ENCODE data around the gene PHC2.
A peak's percentile ranks its signal among the peaks of the same experiment; 100 is the strongest.

Gene PHC2

DNA sequence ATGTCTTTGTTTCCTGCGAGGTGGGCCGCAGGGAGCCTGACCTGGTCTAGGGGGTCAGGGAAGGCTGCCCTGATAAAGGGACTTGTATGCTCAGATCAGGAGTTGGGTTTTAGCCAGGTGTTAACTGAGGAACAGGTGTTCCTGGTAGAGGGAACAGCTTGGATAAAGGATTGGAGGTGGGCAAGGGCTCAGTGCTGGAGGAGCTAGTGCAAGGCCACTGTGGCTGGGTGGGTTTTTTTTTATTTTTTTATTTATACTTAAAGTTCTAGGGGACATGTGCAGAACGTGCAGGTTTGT lies 141.1 kb downstream of the PHC2 start:
- DNase-seq, result no peak

DNA sequence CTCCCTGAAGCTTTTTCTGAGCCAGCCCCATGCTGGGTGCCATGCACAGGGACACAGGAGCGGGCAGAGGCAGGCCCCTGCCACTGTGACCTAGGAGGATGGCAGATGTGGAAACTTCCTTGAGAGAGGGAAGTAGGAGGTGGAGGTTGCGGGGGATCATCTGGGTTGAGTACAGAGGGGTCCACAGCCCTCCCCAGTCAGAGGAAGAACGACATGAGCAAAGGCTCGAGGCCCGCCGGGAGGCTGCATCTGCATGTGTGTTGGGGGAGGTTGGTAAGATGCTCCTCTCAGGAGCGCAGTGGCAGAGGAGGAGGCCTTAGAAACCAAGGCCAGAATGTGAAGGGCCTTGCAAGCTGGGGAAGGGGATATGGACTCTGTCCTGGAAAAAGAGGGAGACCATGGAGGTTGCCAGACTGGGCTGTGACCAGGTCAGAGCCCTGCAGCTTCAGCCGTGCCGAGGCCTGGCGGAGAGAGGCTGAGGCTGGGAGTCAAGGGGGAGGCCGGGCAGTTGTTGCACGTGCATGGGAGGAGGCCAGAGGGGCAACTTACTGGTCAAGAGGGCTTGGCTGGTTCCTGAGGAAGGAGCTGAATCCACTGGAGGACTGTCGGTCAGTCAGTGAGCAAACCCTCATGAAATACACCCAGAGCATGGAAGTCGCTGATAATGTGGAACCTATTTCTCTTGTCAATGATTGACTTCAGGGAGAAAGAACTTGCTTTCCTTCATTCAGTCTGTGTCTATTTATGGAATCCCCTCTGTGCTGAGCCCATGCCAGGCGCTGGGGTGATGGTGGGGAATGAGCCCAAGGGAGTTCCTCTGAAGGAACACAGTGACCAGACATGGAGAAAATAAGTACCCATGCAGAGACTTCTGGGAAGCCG lies 141.7 kb downstream of the PHC2 start:
- peak in 1 of 4 experiments; percentile 0 for DNase-seq

DNA sequence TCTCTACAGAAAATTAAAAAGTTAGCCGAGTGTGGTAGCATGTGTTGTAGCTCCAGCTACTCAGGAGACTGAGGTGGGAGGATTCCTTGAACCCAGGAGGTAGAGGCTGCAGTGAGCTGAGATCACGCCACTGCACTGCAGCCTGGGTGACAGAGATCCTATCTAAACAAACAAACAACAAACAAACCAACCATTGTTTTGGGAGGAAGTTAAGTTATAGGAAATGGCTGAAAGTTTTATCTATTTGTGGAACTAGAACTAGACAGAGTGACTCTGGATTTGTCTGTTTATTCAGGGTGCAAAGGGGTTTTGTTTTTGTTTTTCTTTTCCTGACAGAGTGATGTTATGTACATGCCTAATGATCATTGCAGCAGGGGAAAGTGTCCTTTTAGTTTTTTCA lies 143.6 kb downstream of the PHC2 start:
- DNase-seq, result no peak

GRCh38 chr1:33286451-33287185 lies 144.3 kb downstream of the PHC2 start:
- no peak for DNase-seq

DNA sequence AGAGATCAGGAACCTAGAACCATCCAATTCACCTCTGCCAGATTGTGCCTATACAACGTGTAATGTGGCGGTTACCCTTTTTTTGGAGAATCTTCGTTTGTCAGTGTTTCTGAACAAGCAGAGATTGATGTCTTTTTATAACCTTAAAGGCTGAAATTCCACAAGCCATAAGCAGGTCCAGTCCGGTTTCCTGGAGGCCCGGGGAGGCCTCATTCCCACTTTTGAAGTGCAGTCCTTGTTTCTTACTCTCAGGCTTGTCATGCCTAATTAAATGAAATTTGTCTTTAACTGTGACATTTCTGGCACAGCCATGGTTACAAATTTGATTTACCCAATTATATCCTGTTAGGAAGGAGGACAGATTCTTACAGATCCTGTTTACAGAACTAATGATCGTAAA lies 146.8 kb downstream of the PHC2 start:
- no peak for DNase-seq

GRCh38 chr1:33282791-33283190 lies 148.1 kb downstream of the PHC2 start:
- peak in 3 of 4 experiments; percentile 32 to 57 (median 48) for DNase-seq

DNA sequence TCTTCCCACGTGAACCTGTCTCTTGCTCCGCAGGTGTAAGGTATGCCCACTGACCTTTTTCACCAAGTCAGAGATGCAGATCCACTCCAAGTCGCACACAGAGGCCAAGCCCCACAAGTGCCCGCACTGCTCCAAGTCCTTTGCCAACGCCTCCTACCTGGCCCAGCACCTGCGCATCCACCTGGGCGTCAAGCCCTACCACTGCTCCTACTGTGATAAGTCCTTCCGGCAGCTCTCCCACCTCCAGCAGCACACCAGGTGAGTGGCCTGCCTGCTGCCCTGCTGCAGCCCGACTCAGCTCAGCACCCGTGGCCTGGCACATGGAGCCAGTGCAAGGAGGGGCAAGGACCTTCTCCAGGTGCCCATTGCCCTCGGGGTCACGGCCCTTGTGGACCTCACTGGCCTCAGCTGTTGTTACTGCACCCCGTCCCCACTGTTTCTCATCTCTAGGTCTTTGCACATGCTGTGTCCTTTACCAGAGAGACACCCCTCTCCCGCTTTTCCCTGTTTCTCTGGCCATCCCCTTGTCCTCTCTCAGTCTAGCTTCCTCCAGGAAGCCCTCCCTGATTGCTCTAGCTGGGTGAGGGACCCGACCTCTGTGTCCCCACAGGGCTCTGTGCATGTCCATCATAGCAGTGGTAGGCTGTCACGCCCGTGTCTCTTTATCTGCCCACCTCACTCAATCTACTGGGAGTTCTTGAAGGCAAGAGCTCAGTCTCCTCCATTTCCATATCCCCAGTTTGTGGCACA lies 149.2 kb downstream of the PHC2 start:
- no peak for DNase-seq

GRCh38 chr1:33280091-33280661 lies 150.7 kb downstream of the PHC2 start:
- DNase-seq, result no peak

DNA sequence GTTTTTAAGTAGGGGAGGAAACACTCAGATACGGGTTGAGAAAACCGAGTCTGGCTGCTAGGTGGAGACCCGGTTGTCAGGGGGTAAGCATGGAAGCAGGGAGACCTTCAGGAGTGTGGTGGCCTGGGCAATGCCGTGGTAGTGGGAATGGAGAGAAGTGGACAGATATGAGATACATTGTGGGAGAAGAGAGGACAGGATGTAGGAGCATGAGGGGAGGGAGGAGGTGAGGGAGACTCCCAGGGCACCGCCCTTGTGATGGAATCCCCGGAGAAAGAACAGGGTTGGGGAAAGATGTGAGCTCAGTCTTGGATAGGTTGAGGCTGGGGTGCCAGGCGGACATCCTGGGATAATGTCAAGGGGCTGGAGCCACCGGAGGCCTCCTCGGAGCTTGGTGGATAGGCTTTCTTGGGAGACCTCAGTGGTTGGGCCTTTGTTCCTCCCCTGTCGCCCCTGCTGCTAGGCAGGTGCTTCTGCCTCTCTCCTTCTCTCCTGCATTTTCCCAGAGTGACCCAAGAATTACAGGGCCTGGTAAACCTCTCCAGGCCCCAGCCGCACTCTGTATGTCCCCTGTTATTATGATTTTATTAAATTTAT lies 153.3 kb downstream of the PHC2 start:
- DNase-seq, result no peak

- no peak for DNase-seq
Observed at GRCh38 chr1:33276573-33277298, 154.2 kb downstream of the PHC2 start.

- no peak for DNase-seq
Observed at GRCh38 chr1:33275706-33276572, 155.0 kb downstream of the PHC2 start.

- DNase-seq, result no peak
Observed at GRCh38 chr1:33275195-33275594, 155.7 kb downstream of the PHC2 start.

DNA sequence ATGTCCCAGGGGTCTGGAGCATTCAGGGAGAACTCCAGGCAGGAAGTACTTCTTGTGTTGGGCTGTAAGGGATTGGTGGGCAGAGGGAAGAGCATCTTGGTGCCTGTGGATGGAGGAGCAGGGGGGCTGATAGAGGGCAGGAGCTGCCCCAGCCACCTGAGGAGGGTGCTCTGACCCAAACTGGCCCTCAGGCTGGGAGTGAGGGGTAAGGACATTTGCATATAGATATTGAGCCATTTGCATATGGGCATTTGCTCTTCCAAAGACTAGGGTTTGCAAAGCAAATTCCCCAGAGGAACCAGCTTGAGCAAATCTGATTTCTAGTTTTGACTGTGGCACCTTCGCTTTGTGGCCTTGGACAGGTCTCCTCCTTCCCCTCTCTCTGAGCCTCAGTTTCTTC lies 156.4 kb downstream of the PHC2 start:
- DNase-seq, result no peak

DNA sequence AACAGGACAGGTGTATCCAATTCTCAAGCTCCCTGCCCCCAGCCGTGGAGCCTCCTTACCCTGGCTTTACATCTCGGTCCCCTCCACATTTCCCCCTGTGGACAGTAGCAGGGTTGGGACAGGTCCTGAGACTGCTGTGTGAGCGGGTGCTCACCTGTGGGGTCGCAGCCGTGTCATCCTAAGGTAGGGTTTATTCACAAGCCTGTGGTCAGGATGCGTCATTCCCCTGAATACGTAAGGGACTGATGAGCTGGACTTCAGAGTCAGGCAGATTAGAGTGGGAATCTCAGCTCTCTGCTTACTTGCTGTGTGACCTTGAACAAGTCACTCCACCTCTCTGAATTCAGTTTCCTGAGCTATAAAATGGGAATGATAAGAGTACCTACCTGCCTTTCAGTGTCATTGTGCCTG lies 156.9 kb downstream of the PHC2 start:
- no peak for DNase-seq

Data from suppressor macrophage (primary cell).